HTERT RPE-1 (cell line): ENCODE data around the gene TPRN.

Source experiments
- in situ Hi-C: fragments of 300-500 bp; cut with MboI; formaldehyde crosslinking; loops from 4 replicates; pipeline ENCODE4 v1.14.3; 2020; ENCODE audit warnings: low sequenced_read_pairs

TPRN gene

GRCh38 chr9:137191245-137191644, 9.3 kb downstream of the TPRN start:
- in situ Hi-C loops = no loop called here

- in situ Hi-C loops = no loop called here
These were observed 10.2 kb downstream of the TPRN start for GRCh38 chr9:137190315-137190856.

- in situ Hi-C loops = no loop called here
These were observed 10.9 kb downstream of the TPRN start for GRCh38 chr9:137189297-137190295.

- in situ Hi-C loops = no loop called here
These were observed 11.8 kb downstream of the TPRN start, which contains the start of the genes ANAPC2 and SSNA1 for GRCh38 chr9:137188490-137189296. Gene ANAPC2, minus strand, starts transcription at chr9:137188560. Its CDS starts 28 bp downstream, at chr9:137188532. Gene SSNA1, plus strand, starts transcription at chr9:137188676. Its CDS starts 51 bp downstream, at chr9:137188727.

- in situ Hi-C loops = no loop called here
These were observed 12.5 kb downstream of the TPRN start for GRCh38 chr9:137188086-137188489.

GRCh38 chr9:137187386-137187785, 13.2 kb downstream of the TPRN start:
- in situ Hi-C loops = no loop called here

GRCh38 chr9:137186385-137186784, 14.2 kb downstream of the TPRN start:
- in situ Hi-C loops = no loop called here

GRCh38 chr9:137185921-137186320, 14.6 kb downstream of the TPRN start:
- in situ Hi-C loops = no loop called here

- in situ Hi-C loops = no loop called here
These were observed 15.5 kb downstream of the TPRN start for GRCh38 chr9:137184881-137185660.

GRCh38 chr9:137183980-137184595, 16.5 kb downstream of the TPRN start:
- in situ Hi-C loops = no loop called here

GRCh38 chr9:137182836-137183235, 17.7 kb downstream of the TPRN start:
- in situ Hi-C loops = no loop called here

GRCh38 chr9:137181680-137182079, 18.9 kb downstream of the TPRN start:
- in situ Hi-C loops = no loop called here

GRCh38 chr9:137180491-137180890, 20.1 kb downstream of the TPRN start:
- in situ Hi-C loops = no loop called here

GRCh38 chr9:137179761-137180160, 20.8 kb downstream of the TPRN start:
- in situ Hi-C loops = no loop called here

GRCh38 chr9:137178939-137179630, 21.5 kb downstream of the TPRN start:
- in situ Hi-C loops = no loop called here

GRCh38 chr9:137178201-137178938, 22.2 kb downstream of the TPRN start:
- in situ Hi-C loops = no loop called here

GRCh38 chr9:137176302-137177182, 24.0 kb downstream of the TPRN start:
- in situ Hi-C loops = no loop called here
